KG1 (cell line): ENCODE results near the gene PPP1R7.

ENCODE experiments used
- DNase-seq: peaks from one replicate; lab custom pipeline; 2025; lab: John Stamatoyannopoulos, UW

Gene PPP1R7

GRCh38 chr2:241120440-241120839, 29.8 kb upstream of the PPP1R7 start:
- no peak for DNase-seq

GRCh38 chr2:241121008-241121407, 29.3 kb upstream of the PPP1R7 start:
- no peak for DNase-seq

- DNase-seq = no peak
Observed at GRCh38 chr2:241122376-241123002, 27.8 kb upstream of the PPP1R7 start.

GRCh38 chr2:241123816-241124536, 26.3 kb upstream of the PPP1R7 start:
- DNase-seq = no peak

- DNase-seq = no peak
Observed at GRCh38 chr2:241125626-241126025, 24.6 kb upstream of the PPP1R7 start.

GRCh38 chr2:241126201-241126611, 24.1 kb upstream of the PPP1R7 start:
- no peak for DNase-seq

- DNase-seq = no peak
Observed at GRCh38 chr2:241126771-241127202, 23.5 kb upstream of the PPP1R7 start.

GRCh38 chr2:241128266-241128665, 22.0 kb upstream of the PPP1R7 start:
- no peak for DNase-seq

- no peak for DNase-seq
Observed at GRCh38 chr2:241129086-241129871, 21.0 kb upstream of the PPP1R7 start.

- DNase-seq = no peak
Observed at GRCh38 chr2:241130316-241130715, 20.0 kb upstream of the PPP1R7 start.

GRCh38 chr2:241131531-241131930, 18.7 kb upstream of the PPP1R7 start:
- no peak for DNase-seq

- DNase-seq = no peak
Observed at GRCh38 chr2:241132538-241133435, 17.5 kb upstream of the PPP1R7 start.

- DNase-seq = no peak
Observed at GRCh38 chr2:241133436-241133820, 16.8 kb upstream of the PPP1R7 start.

GRCh38 chr2:241134711-241135110, 15.6 kb upstream of the PPP1R7 start:
- DNase-seq = no peak

- no peak for DNase-seq
Observed at GRCh38 chr2:241135737-241136136, 14.5 kb upstream of the PPP1R7 start.

GRCh38 chr2:241136191-241136590, 14.1 kb upstream of the PPP1R7 start:
- DNase-seq = no peak

- no peak for DNase-seq
Observed at GRCh38 chr2:241136661-241137260, 13.5 kb upstream of the PPP1R7 start.

GRCh38 chr2:241137276-241138190, 12.7 kb upstream of the PPP1R7 start:
- no peak for DNase-seq

GRCh38 chr2:241138471-241138870, 11.8 kb upstream of the PPP1R7 start:
- DNase-seq = no peak
